Measurements from ENCODE around the gene SLC9A9. TPM values are rescaled to one million over a fixed set of nuclear protein-coding genes. Genes with fewer than 3 reads are reported as not detected.
A peak's percentile ranks its signal among the peaks of the same experiment; 100 is the strongest.

The SLC9A9 gene
- total and polyA plus RNA-seq, 9 of the 15 experiments (the other 6 are each of a cell fraction or from before 2014, with no cell fraction given): 0.03 to 0.13 TPM; not detected in 7

GRCh38 chr3:143676747-143677146, 171.5 kb downstream of the SLC9A9 start:
- no peaks in the 10 kb centered on the region for H3K9me3 ChIP-seq (replicated peaks; ENCODE audit: control insufficient read depth, insufficient read depth, low read depth, low read length)
- no peaks in the 10 kb centered on the region for H3K79me2 ChIP-seq (ENCODE audit: control insufficient read depth, insufficient read depth, low read length)
- 9% methylated on average over 3 of the region's 3 CpGs for WGBS (ENCODE audit: insufficient coverage, low coverage, missing lambda C conversion rate)
- no peaks in the 10 kb centered on the region for H3K36me3 ChIP-seq (ENCODE audit: control insufficient read depth, insufficient read depth, low read length)
- no peak overlapping the region for H3K9ac ChIP-seq (ENCODE audit: insufficient read depth in 1 of 2, low read depth in 2 of 2, low read length in 2 of 2)
- DNase-seq (ENCODE audit: extremely low read depth in 1 of 4, low spot score in 3 of 4): no peak
- intact Hi-C loops (cut with micrococcal nuclease) (no loop called here), in situ Hi-C loops (cut with MboI) (no loop called here)
- H2AFZ ChIP-seq (ENCODE audit: low read depth, low read length): peak overlapping the region; percentile 57; the same call in 1 of the 2 replicates
- H3K4me3 ChIP-seq: no peak overlapping the region
- no peak overlapping the region for H3K4me2 ChIP-seq (ENCODE audit: insufficient read depth, low read length)
- H3K27ac ChIP-seq (ENCODE audit: extremely low read depth, low read depth, low read length): no peak overlapping the region
- no peaks in the 10 kb centered on the region; a peak in 1 of 5 replicates for H3K27me3 ChIP-seq (ENCODE audit: control insufficient read depth in 2 of 2, insufficient read depth in 2 of 2, low read length in 2 of 2)
- no TSS peak for BruUV-seq (replicated peaks)
- no peaks in the 10 kb centered on the region for H3K9me1 ChIP-seq (ENCODE audit: control insufficient read depth, insufficient read depth, low read length)
- no peak for TF ChIP-seq SP2 (IDR thresholded peaks at IDR 0.05; ENCODE audit: extremely low read depth, low read depth, low read length, poor library complexity, severe bottlenecking)
- no peak for TF ChIP-seq DIDO1 (tag; IDR thresholded peaks at IDR 0.05; ENCODE audit: low read depth)
- no peak for TF ChIP-seq CBX8 (IDR thresholded peaks at IDR 0.05; ENCODE audit: borderline replicate concordance, extremely low read depth, low read depth, low read length, poor library complexity, severe bottlenecking)
- no peak for TF ChIP-seq PHB (CRISPR knock-in tag; IDR thresholded peaks at IDR 0.05)
- no peak for TF ChIP-seq HLTF (IDR thresholded peaks at IDR 0.05)
- no peak for TF ChIP-seq POLR2H (tag; IDR thresholded peaks at IDR 0.05; ENCODE audit: low read depth)
- no peak for TF ChIP-seq ZNF311 (CRISPR knock-in tag; IDR thresholded peaks at IDR 0.05)
- no peak for TF ChIP-seq ZNF584 (CRISPR knock-in tag; IDR thresholded peaks at IDR 0.05; ENCODE audit: low read depth)
- no peak for TF ChIP-seq ZNF121 (CRISPR knock-in tag; conservative IDR thresholded peaks at IDR 0.05)
- no peak for TF ChIP-seq CHD4 (IDR thresholded peaks at IDR 0.05; ENCODE audit: insufficient read depth, insufficient replicate concordance, low read depth, low read length, poor library complexity, severe bottlenecking)
- no peak for TF ChIP-seq ILK (tag; IDR thresholded peaks at IDR 0.05; ENCODE audit: borderline replicate concordance, low read depth)
- no peak for TF ChIP-seq TOE1 (IDR thresholded peaks at IDR 0.05; ENCODE audit: borderline replicate concordance)
- no peak for TF ChIP-seq TOE1 (CRISPR knock-in tag; IDR thresholded peaks at IDR 0.05; ENCODE audit: borderline replicate concordance, low read depth)
- no peak for TF ChIP-seq ZNF449 (CRISPR knock-in tag; IDR thresholded peaks at IDR 0.05)
- no peak for TF ChIP-seq RBM34 (IDR thresholded peaks at IDR 0.05; ENCODE audit: borderline replicate concordance, insufficient read depth, low read length)
- TF ChIP-seq EZH2 (IDR thresholded peaks at IDR 0.05; ENCODE audit: borderline replicate concordance, low read depth, low read length): no peak
- TF ChIP-seq ZNF445 (CRISPR knock-in tag; IDR thresholded peaks at IDR 0.05; ENCODE audit: low read depth): no peak
- TF ChIP-seq, protein P1, sequence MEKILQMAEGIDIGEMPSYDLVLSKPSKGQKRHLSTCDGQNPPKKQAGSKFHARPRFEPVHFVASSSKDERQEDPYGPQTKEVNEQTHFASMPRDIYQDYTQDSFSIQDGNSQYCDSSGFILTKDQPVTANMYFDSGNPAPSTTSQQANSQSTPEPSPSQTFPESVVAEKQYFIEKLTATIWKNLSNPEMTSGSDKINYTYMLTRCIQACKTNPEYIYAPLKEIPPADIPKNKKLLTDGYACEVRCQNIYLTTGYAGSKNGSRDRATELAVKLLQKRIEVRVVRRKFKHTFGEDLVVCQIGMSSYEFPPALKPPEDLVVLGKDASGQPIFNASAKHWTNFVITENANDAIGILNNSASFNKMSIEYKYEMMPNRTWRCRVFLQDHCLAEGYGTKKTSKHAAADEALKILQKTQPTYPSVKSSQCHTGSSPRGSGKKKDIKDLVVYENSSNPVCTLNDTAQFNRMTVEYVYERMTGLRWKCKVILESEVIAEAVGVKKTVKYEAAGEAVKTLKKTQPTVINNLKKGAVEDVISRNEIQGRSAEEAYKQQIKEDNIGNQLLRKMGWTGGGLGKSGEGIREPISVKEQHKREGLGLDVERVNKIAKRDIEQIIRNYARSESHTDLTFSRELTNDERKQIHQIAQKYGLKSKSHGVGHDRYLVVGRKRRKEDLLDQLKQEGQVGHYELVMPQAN (IDR thresholded peaks at IDR 0.05; ENCODE audit: borderline replicate concordance): no peak
- POLR2A ChIA-PET: no interaction called here
- peak; percentile 27; the same call in 2 of the 3 replicates for ATAC-seq
- peak; percentile 19 for FAIRE-seq
- H4K20me1 ChIP-seq (replicated peaks; ENCODE audit: control insufficient read depth, insufficient read depth, low read length): no peaks in the 10 kb centered on the region
- H3K4me1 ChIP-seq (replicated peaks in 1 of 2; ENCODE audit: control insufficient read depth in 2 of 2, insufficient read depth in 2 of 2, low read length in 2 of 2): no peaks in the 10 kb centered on the region
- CTCF ChIA-PET (ENCODE audit: low intra/inter-chr PET ratio): no interaction called here
